Uterus (tissue), 2 donors: ENCODE data around the gene RFX3.

Experiments
- CTCF ChIP-seq, 4 experiments: fragments of 200-600 bp in 2 of 4; fragments of 450-650 bp in 2 of 4; sonication (generic) in 2 of 4; IDR thresholded peaks; one replicate each; pipeline ENCODE4 v1.5.1; 2016 to 2019; ENCODE audit warnings: antibody characterized with exemption in 4 of 4, mild to moderate bottlenecking in 2 of 4, moderate library complexity in 1 of 4
- POLR2A ChIP-seq, 2 donors: fragments of 450-650 bp; IDR thresholded peaks; one replicate each; pipeline ENCODE4 v1.6.1; 2016; ENCODE audit warnings: antibody characterized with exemption in 2 of 2, mild to moderate bottlenecking in 1 of 2, moderate library complexity in 1 of 2

GRCh38 chr9:3492214-3492613 is 33.6 kb downstream of the RFX3 start:
- no peak for TF ChIP-seq CTCF (IDR thresholded peaks at IDR 0.05)
- TF ChIP-seq POLR2A (IDR thresholded peaks at IDR 0.05), result no peak
